Umbilical cord (tissue), 2 donors: Measurements from ENCODE around the gene CCDC134. TPM values are rescaled to one million over a fixed set of nuclear protein-coding genes. Genes with fewer than 3 reads are reported as not detected.
"Not testable (repeated sequence)": the region's sequence is repeated elsewhere in the genome, so short reads cannot be mapped to it uniquely, and the experiment has no call there.

ENCODE experiments used
- DNase-seq: peaks from one replicate; pipeline ENCODE4 v3.0.0-alpha.2; 2015; ENCODE audit warnings: low spot score
- total RNA-seq: library from RNA; depleted of rRNA; stranded (reverse); fragments of >200 nt; gene quantifications from one replicate; pipeline ENCODE4 v1.2.3, GENCODE V29; 2014; ENCODE audit warnings: low replicate concordance; ENCODE audit not compliant: insufficient read depth

Gene CCDC134
- total RNA-seq, 1 donor from 2014 or later, result 7.5 TPM

GRCh38 chr22:41822317-41823057, 22.0 kb downstream of the CCDC134 start:
- DNase-seq, result peak; percentile 49

- DNase-seq, result no peak
These were observed 23.3 kb downstream of the CCDC134 start for GRCh38 chr22:41823797-41824196.

GRCh38 chr22:41825376-41825775, 24.9 kb downstream of the CCDC134 start:
- DNase-seq, result no peak

GRCh38 chr22:41826021-41826420, 25.5 kb downstream of the CCDC134 start:
- DNase-seq, result no peak

GRCh38 chr22:41826430-41827383, 26.2 kb downstream of the CCDC134 start:
- DNase-seq, result peak; percentile 72

GRCh38 chr22:41827671-41828070, 27.2 kb downstream of the CCDC134 start:
- no peak for DNase-seq

- no peak for DNase-seq
These were observed 28.0 kb downstream of the CCDC134 start for GRCh38 chr22:41828516-41828915.

GRCh38 chr22:41830174-41830573, 29.7 kb downstream of the CCDC134 start:
- DNase-seq, result no peak

GRCh38 chr22:41831383-41831782, 30.9 kb downstream of the CCDC134 start:
- no peak for DNase-seq

- DNase-seq, result no peak
These were observed 31.5 kb downstream of the CCDC134 start for GRCh38 chr22:41831828-41832552.

GRCh38 chr22:41832553-41833368, 32.3 kb downstream of the CCDC134 start, which contains the start of gene SREBF2:
TSS of gene SREBF2 (plus strand) at chr22:41833105. CDS start at chr22:41833271, 166 bp downstream.
- DNase-seq, result peak; percentile 100

- DNase-seq, result peak; percentile 40
These were observed 33.0 kb downstream of the CCDC134 start for GRCh38 chr22:41833369-41834004.

GRCh38 chr22:41834005-41834944, 33.8 kb downstream of the CCDC134 start:
- DNase-seq, result no peak

GRCh38 chr22:41835462-41835861, 35.0 kb downstream of the CCDC134 start:
- DNase-seq, result not testable (repeated sequence)

- DNase-seq, result no peak
These were observed 36.1 kb downstream of the CCDC134 start for GRCh38 chr22:41836551-41836950.

GRCh38 chr22:41838842-41839618, 38.6 kb downstream of the CCDC134 start:
- no peak for DNase-seq

GRCh38 chr22:41840216-41840615, 39.7 kb downstream of the CCDC134 start:
- DNase-seq, result no peak

GRCh38 chr22:41841085-41841712, 40.7 kb downstream of the CCDC134 start:
- no peak for DNase-seq
